SK-N-MC (cell line): Measurements from ENCODE around the gene CDHR4.

Experiments used
- EZH2 ChIP-seq: fragments of 200-600 bp; sonication (generic); IDR thresholded peaks from one replicate; pipeline ENCODE4 v1.6.1; 2017; ENCODE audit warnings: antibody characterized with exemption
- FOXP2 ChIP-seq: optimal IDR thresholded peaks from 2 replicates; pipeline ENCODE3; 2011; ENCODE audit warnings: mild to moderate bottlenecking, moderate library complexity; ENCODE audit not compliant: insufficient read depth; ENCODE audit errors: extremely low read length, control extremely low read depth
- POLR2AphosphoS5 ChIP-seq: IDR thresholded peaks from 2 replicates; pipeline ENCODE4 v1.6.1; 2012; ENCODE audit warnings: mild to moderate bottlenecking, low read depth, low read length, borderline replicate concordance

- TF ChIP-seq FOXP2 (no peak), EZH2 (no peak), POLR2AphosphoS5 (no peak)
Measured at GRCh38 chr3:49841806-49842205, 42.1 kb upstream of the CDHR4 start.
